NCI-H345 treated with DMSO at 0.1 percent for 48 hours (cell line): Measurements from ENCODE around the gene DDX41.
A peak's percentile ranks its signal among the peaks of the same experiment; 100 is the strongest.
"Not testable (repeated sequence)": the region's sequence is repeated elsewhere in the genome, so short reads cannot be mapped to it uniquely, and the experiment has no call there.

Experiments used
- DNase-seq: peaks from one replicate; lab custom pipeline; 2025; ENCODE audit not compliant: unreplicated experiment; lab: John Stamatoyannopoulos, UW

The DDX41 gene

DNA sequence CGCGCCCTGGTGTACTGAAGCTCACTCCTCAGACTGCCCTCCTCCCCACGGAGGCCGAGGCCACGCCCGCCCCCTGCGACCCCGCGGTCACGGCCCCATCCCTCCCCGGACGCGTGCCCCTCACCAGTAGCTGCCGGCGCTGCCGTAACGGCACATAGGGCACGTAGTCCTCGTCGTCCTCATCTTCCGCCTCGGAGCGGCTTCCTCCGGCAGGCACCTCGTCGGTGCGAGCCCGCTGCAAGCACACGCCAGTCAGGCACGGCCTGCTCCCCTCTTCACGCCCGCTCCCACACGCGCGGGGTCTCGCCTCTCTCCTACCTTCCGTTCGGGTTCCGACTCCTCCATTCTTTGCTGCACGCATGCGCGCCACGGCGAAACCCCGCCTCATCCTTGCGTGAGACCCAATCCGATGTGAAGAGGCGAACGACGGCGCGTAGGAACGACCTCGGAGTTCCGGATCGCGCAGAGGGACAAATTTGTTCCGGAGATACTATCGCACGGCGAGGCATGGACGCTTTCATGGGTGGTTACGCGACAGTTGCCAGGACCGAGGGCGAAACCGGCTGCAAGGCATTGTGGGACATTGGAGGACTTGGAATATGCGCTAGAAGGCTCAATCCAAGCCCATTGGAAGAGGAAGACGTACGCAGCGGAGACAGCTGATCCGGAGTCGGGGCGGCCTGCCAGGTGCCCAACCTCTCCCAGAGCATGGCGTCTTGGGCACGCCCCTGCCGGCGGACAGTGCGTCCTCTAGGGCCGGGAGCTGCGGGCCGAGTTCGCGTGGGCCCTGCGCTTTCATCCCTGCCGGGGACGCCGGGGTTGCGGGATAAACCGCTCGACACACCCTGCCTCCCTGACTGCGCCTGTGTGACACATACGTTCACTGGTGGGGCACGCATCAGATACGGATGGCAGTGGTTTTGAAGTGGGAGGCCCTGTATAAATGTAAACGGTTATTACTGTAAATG is at the start of gene DDX41:
Gene DDX41 (minus strand): TSS at position 361 of the 968 bp plus-strand sequence. CDS start 16 bp downstream, at position 345.
- DNase-seq = peak; percentile 96

DNA sequence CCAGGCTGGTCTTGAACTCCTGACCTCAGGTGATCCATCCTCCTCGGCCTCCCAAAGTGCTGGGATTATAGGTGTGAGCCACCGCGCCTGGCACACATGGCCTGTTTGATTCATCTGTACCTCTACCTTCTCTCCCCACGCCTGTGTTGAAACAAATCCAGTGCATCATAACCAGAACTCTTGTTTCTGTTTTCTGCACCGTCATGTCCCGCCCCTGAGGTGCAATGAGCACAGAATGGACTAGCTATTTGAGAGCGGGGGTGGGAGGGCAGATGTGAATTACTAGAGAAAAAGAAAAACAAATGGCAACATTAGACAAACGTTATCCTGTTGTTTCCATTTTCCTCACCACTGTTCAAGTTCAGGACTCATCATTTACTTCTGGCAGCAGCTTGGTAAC is 48.3 kb upstream of the DDX41 start:
- DNase-seq = no peak

DNA sequence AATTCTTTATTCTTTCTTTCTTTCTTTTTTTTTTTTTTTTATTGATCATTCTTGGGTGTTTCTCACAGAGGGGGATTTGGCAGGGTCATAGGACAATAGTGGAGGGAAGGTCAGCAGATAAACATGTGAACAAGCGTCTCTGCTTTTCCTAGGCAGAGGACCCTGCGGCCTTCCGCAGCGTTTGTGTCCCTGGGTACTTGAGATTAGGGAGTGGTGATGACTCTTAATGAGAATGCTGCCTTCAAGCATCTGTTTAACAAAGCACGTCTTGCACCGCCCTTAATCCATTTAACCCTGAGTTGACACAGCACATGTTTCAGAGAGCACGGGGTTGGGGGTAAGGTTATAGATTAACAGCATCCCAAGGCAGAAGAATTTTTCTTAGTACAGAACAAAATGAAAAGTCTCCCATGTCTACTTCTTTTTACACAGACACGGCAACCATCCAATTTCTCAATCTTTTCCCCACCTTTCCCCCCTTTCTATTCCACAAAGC is 42.7 kb upstream of the DDX41 start:
- not testable (repeated sequence) for DNase-seq

DNA sequence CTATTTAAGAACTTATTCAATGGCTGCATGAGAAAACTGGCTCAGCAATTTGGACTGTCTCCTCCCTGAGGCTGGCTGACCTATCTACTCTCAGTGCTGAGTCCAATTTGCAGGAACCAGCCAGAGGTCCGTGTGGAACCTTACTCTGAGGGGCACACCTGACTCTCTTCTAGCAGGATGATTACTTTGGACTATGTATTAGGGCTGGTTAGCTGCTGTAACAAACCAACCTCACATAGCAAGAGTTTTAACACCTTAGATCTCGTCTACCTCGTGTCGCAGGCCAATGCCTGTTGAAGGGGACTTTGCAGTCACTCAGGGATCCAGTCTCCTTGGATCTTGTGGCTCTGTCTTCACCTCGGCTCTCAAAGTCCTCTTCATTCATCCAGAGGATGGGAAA is 41.0 kb upstream of the DDX41 start:
- DNase-seq = no peak

DNA sequence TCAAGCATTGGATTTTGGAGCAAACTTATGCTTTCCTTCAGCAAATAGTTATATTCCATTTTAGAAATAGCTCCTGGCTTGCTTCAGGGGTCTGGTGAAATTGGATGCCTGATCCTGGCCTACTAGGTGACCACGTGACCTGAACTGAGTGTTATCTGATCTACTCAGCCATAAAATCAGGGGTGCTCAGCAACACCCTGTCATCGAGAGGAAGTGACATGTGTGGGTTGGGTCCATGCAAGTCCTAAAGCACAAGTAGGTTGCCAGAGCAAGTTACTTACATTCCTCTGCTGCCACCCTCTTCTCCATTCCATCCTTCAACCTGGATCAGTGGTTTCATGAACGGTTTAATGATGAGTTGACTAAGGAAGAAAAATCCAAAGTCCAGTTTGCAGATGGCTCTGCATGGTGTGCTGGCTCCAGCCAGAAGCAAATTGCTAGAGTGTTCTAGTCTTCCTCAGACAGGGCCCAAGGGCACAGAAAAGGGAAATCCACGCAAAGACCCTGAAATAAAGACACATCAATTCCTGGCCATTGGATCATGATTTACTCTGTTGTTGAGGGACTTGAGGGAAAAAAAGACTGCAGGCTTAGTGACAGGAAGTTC is 40.4 kb upstream of the DDX41 start:
- DNase-seq = no peak

DNA sequence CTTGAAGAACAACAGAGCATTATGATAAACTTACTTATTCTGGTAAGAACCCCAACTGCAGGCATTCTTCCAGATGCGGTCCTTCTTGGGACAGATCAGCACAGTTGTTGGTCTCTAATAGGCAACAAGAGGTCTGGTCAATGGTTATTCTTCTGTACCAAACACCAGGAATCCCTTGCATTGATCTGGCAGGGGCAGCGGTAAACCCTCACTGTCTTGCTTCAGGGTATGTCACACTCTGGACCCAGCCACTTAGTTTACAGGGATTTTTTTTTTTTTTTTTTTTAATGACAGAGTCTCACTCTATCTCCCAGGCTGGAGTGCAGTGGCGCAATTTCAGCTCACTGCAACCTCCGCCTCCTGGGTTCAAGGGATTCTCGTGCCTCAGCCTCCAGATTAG is 38.9 kb upstream of the DDX41 start:
- no peak for DNase-seq

DNA sequence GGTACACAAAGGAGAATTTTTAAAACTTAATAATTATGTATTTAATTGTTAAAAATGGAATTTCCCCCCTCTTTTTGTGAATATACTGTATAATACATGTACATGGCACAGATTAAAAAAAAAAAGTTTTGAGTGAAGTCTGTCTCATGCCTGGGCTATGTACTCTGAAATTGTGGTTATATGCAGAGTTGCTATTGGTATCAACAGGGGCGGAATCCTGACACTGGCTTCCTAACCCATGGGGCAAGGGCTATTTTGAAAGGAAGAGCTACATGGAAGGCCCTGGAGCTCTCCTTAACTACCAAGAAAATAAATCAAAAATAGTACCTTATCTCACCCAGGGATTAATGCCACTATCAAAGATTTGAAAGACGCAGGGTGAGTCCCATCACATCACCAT is 38.5 kb upstream of the DDX41 start:
- DNase-seq = no peak

DNA sequence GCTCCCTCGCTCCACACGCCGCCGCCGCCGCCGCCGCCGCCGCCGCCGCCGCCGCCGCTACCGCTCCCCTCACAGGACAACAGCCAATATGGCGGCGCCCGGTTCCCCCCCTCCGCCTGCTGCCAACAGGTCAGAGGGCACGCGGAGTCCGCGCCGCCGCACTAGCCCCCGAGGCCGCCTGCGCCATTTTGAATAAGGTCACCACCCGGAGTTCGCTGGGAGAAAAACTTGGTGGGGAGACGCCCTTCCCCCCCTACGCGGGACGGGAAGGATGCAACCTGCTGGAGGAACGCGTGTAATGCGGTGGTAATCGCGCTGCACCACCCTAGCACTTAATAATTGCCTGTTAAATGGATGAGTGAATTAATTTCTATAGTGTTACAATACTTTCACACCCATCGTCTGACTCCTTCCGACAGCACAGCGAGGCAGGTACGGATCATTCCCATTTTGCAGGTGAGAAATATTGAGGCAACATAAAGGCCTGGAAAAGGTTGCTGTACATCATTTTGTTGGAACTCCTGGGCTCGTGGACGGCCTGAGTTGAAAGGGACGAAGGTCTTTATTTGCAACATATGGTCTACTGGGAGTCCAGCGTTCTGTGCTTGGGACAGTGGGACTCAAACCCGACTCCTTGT is 37.8 kb upstream of the DDX41 start, which contains the start of gene FAM193B:
Gene FAM193B (minus strand): TSS at position 90 of the 638 bp plus-strand sequence. CDS start 105 bp downstream, outside the sequence.
- peak; percentile 82 for DNase-seq

DNA sequence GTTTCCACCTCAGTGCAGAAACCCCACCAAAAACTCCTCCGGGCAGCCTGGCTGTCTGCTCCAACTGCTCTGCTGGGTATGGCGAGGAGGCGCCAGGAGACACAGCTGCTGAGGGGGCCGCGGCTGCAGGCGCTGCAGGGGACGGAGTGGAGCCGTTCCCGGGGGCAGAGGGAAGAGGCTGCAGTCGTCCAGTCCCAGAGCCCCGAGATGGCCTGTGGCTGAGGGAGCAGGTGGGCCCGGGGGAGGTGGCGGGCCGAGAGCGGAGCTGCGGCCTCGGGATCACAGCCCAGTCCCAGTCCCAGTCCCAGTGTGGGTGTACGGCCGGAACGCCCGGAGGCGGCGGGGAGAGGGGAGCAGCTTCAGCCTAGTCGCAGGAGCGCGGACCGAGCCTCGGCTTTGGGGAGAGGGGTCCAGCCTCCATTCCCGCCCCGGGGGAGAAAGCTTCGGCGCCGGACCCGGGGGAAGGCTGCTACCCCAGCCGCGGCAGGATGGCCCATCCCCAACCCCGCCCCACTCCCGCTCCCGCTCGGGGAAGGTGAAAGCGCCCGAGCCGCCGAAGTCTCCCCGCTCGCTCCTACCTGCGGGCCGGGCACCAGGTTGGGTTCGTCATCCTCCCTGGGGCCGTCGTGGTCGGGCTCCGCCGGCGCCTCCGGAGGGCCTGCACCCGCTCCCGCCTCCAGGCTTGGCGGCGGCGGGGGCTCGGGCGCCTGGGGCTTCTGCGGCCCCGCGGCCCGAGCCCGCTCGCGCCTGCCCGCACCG is 37.1 kb upstream of the DDX41 start:
- no peak for DNase-seq

DNA sequence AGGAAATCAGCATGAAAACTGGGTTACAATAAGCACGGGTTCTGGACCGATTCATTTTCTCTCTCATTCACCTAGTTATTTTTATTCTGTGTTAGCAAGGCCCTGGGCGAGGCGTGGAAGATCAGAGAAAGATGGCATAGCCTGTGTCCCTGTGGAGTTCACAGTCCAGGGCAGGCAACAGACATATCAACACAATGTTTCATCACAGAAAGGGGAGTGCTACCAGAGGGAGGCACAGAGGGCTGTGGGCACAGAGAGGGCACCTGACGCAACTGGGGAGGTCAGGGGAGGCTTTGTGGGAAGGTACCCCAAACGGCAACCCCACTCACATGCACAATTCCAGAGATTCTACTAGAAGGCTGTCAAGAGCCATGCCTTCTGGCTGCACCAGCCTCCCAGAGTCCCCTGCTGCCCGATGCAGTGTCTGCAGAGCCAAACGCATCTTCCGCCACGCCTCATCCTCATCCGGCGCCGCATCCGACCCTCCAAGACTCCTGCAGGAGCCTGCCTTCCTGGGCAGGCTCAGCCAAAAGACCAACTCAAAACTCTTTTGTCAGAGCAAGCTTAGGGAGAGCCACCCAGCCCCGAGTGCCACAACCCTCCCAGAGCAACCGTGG is 36.2 kb upstream of the DDX41 start:
- DNase-seq = no peak

DNA sequence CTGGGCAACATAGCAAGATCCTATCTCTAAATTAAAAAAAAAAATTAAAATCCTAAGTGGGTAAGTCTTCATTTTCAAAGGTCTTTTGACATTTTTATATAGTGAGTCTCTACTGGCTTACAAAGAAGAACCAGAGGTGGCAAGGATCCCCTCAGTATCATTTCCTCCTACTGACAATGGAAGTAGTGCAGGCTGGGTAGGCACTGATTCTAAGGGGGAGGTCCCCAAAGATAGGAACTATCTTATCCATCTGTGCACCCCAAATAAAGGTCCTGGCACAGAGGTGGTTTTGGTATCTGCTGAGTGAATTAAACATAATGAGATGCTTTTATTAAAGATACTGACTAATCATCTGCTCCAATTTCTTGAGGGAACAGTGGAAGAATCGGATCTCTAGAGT is 33.4 kb upstream of the DDX41 start:
- no peak for DNase-seq

DNA sequence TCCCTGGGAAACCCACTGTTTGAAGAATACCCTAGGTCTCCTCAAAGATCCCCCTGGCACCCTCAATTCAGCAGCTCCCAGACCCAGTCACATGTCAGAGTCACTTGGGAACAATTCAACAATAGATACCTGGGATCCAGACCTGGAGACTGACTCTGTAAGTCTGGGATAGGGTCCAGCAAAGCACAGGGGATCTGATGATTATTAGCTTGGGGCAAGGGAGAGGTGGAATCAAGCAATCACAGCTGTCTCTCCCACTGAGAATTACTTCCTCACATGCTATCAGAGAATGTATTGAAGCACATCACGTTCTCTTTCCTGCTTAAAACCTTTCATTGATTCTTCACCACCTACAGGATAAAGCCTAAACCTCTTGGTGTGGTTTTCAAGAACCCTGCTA is 31.7 kb upstream of the DDX41 start:
- no peak for DNase-seq

DNA sequence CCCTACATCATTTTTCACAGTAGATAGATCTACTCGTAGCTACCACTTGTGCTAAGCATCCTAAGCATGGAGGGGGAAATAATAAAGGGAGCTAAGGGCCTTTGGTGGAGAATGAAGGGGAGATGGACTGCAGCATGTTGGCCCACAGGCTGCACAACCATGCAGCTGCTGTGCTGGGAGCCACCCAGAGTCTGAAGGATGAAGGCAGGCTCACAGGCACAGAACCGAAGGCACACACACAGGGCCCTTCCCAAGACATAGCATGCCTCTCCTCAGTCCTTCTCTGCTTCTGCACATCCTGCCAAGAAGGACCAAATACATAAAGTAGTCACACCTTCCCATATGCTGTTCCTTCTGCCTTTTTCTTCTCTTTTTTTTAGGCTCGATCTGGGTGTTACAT is 31.0 kb upstream of the DDX41 start:
- no peak for DNase-seq

DNA sequence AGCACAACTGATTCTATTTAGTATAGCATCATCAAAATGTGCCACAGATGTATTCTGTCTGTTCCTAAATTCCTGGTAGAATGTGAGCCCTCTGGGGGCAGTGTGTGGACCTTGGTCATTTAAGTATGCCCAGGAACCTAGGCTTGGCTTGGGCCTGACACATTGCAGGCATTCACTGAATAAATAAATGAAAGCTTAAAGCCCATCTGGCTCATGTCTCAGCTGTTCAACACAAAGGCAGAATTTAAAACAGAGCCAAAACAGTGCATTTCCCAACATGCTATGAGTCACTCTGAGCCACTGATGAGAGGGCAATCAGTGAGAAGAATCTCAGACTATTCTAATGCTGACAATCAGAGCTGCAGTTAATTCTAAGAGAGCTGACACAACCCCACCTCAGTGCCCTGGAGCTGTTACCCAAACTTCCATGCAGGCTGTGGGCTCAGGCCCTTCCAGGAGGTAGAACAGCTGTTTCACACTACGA is 29.5 kb upstream of the DDX41 start:
- no peak for DNase-seq

DNA sequence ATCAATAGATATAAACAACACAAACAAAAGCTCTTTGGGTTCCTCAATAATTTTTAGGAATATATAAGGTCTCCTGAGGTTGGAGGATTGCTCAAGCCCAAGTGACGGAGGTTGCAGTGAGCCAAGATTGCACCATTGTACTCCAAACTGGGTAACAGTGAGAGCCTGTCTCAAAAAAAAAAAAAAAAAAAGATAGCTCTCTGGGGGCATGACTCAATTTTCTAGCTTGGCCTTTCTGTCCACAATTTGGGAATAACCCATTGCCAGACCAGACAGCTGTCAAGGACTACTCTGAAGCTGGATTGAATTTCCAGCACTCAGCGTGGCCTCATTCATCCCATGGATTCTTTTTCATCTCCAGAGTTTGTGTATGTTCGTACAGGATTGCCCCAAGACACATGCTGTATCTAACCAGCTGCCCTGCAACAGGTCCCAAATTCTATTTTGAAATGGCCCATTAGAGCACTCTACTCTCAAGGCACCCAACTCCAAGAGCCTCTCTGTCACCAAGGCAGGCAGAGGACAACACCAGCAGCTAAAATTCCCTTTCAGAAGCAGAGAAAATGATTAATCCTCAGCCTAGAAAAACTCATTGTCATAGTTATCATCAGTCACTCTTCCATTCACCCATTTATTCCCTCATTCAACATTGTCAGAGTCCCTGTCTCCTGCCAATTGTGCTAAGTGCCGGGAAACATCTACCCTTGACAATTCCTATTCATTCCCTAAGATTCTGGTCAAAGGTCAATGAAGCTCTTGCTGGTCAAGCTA is 28.9 kb upstream of the DDX41 start:
- no peak for DNase-seq

DNA sequence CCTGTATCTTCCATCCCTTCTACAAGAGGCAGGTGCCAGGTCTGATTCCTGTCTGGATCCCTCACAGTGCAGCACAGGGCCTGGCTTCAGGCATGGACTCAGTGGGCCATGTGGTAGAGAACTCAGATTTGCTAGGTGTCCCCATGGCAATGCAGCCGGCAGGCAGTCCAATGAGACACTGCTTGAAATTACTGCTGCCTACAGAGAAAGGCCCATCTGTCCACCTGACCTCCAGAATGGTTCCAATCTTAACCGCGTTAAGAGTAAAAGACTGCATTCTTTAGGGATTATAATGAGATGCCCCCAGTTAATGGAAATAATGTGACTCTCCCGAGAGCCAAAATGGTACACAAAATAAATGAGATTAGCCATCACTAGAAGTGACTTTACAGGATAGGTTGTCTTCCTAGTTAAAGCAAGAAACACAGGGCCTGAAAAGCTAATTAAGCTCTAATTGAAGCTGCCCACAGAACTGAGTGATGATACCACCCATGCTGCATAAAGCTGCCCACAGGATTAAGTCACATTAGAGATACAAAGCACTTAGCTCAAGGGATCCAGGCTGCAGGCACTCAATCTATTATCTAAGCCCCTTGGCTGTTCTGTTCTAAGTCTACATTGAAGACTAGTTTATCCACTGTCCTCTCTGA is 26.2 kb upstream of the DDX41 start:
- DNase-seq = no peak

DNA sequence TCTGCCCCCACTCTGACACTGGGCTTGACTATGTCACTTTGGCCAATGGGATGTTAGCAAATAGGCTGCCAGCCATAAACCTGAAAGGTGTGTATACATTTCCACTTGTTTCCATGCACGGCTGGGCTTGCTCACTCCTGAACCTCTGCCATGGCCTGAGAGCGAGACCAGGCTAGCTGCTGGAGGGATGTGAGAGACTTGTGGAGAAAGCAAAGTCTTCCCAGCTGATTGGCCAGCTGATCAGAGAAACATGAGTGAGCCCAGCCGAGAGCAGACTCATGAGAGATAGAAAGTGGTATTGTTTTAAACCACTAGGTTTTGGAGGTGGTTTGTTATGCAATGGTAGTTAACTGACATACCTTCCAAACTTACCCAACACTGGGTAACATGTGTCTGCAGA is 23.7 kb upstream of the DDX41 start:
- no peak for DNase-seq

DNA sequence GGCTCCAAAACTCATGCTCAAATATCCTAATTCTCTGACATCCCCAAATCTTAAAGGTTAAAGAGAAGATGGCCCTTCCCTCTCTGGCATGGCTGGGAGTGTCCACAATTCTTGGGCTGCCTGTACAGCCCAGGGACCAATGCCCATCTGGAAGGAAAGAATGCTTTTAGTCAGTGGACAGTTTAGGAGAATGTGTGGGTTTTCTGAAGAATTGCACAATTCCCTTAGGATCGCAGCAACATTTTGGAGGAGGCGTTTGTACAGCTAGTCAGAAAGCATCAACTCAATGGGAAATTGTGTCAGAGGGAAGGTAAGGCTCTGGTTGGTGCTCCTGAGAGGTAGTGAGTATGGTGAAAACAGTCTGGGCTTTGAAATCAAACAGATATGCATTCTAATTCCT is 22.6 kb upstream of the DDX41 start:
- no peak for DNase-seq

DNA sequence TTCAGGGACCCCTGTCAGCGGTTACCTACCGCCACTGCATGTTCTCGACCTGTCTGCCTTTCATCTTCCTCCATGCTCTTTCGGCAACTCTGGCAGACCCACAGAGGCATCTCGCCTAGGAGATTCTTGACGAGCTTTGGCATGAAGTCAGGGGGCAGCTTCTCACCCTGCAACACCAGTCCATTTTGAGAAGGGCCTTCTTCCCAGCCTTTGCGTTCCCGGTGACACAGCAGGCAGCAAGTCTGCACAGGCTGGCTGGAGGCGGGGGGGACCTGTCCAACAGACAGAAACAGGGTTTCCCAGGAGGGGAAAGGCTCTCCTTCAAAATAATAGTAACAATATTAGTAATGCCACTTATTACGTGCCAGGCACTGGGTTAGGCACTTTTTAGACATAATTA is 22.1 kb upstream of the DDX41 start:
- DNase-seq = no peak
